Measurements from ENCODE around the gene GATC.

The GATC gene

GRCh38 chr12:120497524-120498150 is 51.4 kb downstream of the GATC start:
- DNase-seq (ENCODE audit: low read depth, low spot score) = no peak

DNA sequence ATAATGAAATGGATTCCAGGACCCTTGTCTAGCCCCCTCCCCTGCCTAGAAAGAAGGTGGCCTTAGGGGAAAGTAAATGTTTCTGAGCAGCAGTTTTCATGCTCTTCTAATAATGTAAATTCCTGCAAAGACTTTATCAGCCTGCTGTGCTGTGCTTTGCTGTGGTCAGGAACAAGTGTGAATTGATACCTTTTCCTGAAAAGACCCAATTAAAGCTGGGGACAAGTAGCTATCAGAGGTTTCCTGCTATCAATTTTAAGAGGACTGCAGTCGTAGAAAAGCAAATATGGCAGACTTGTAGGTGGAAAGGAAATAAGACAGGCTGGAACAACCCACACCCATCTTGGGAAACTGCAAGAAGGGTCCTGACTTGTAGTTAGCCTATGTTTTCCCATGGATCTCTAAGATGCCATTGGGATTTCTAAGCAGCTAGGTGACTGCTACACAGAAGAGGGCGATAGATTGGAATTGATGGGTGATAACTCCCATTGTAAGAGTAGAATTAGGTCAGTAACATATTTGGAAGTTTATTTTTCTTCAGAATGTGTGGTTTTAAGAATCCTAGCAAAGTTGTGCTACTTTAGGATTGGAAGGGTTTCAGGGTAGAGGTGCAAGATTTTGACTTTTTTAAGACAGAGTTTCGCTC is 52.7 kb downstream of the GATC start:
- DNase-seq (ENCODE audit: low read depth, low spot score) = no peak

DNA sequence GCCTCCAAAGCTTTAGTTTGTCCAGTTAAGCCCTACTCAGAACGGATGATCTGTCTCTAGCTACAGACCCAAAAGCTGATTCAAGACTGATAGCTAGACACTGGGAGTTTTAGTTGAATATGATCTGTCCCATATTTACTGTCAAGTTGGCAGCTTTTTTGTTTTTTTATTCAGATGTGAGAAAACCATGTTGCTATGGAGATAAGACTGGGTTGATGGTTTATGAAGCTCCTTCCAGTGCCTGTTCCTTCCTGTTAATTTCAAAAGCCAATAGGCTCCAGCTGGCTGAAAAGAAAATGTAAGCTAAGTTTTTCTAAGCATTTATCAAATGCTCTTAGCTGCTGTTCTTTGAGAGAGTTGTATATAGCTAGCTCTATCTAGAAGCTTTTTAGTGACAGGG is 54.3 kb downstream of the GATC start:
- DNase-seq (ENCODE audit: low read depth, low spot score) = no peak

DNA sequence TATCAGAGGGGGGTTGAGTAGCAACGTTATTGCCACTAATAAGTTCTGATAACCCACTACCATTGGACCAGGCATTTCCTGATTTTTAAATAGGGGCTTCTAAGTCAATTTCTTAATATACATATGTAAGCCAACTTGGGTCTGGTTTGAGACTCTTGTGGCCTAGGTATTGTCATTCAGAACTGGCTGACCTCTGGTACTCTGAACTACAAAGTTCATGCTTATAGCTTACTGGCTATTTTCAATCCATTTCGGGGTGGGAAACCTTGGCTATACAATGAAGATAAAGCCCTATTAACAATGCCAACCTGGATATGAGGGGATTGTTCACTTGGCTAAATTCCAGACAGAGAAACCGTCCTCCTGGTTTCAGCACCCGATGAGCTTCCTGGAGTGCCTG is 58.3 kb downstream of the GATC start:
- no peak for DNase-seq (ENCODE audit: low read depth, low spot score)

GRCh38 chr12:120508537-120508936 is 62.3 kb downstream of the GATC start:
- DNase-seq (ENCODE audit: low read depth, low spot score) = no peak

All from iPS DF 19.7 (cell line).